Ecto neural progenitor cell (in vitro differentiated cells): ENCODE data around the gene ERMAP.
"Not testable (repeated sequence)": the region's sequence is repeated elsewhere in the genome, so short reads cannot be mapped to it uniquely, and the experiment has no call there.

Source experiments
- DNase-seq: peaks from one replicate; pipeline ENCODE4 v3.0.0-alpha.2; 2018; ENCODE audit warnings: low spot score

Gene ERMAP

DNA sequence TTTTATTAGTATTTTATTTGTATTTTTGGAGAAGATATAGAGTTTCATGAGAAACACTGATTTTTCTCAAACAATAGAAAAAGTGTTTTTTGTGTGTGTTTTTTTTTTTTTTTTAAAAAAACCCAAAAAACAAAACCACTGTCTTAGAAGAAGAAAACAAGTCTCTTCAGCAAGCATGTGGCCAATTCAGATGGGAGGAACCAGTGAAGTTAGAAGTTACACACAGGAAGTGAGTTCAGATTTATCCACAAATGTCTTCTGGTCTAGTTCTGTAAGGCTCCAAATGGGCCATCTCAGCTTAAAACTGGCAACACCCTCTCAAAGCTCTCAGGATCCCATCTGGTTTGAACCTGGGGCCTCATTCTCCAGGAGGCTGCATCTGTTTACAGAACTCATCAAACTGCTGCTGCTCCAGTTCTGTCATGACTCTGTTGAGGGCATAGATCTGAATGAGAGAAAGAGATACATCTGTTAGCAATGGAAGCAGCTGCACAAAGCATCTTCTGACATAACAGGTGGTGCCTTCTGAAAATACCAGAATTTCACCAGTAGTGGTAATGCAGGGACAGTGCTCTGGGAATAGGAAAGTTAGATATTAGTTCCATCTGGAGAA is 9.8 kb upstream of the ERMAP start:
- no peak for DNase-seq

DNA sequence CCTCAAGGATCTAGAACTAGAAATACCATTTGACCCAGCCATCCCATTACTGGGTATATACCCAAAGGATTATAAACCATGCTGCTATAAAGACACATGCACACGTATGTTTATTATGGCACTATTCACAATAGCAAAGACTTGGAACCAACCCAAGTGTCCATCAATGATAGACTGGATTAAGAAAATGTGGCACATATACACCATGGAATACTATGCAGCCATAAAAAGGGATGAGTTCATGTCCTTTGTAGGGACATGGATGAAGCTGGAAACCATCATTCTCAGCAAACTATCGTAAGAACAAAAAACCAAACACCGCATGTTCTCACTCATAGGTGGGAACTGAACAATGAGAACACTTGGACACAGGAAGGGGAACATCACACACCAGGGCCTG is 2.1 kb upstream of the ERMAP start:
- DNase-seq: not testable (repeated sequence)

DNA sequence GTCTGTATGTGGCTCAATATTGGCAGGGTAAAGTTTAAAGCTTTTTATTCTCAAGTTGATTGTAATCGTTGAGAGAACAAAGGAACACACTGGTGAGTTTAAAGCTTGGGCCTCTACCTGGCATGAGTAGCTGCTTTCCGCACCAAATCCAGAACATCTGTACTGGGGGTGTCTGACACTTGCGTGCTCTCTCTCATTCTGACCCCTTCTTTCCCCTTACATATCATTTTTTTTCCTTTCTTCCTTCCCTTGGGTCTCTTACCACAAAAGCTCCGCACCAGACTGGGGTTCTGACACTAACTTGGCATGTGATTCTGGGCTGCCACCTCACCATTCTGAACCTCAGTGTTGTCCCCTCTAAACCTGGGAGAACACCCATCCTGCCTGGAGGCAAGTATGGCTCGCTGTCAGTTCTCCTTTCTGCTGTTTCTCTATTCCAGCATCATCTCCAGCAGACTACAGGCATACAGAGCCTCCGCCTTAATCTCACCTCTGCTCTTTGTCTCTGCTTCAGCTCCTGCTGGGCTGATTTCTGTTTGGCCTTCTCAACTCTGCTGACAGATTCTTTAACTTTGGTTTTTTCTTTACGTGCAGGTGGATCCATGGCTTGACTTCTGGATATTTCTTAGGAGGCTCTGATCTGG is 859 bp upstream of the ERMAP start:
- no peak for DNase-seq

DNA sequence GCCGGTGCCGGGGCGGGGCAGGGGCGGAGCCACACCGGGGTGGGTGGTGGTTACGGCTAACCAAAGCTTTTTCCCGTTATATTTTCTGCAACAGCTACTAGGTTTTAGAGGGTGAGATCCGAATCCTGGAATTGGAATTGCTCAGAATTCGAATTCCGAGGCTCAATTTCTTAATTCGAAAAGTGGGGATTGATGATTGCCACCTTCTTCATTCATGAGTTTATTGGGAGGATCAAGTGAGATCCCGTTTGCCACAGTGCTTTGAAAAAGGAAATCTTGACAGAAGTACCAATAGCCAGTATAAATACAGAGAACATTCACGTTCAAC is 482 bp downstream of the ERMAP start:
- no peak for DNase-seq

DNA sequence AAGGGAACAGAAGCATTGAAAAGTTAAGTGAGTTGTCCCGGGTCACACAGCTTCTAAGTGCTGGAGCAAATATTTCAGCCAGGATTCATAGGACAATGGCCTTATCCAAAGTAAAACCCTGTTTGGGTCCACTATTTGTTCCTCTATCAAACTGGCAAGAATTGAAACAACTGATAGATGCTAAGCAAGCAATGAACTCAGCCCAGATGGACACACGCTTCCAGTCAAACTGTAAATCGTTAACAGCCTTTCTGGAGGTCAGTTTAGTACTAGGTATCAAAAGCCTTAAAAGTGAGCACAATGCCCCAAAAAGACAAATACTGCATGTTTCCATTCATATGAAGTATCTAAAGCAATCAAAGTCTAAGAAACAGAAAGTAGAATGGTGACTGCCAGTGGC is 1.1 kb downstream of the ERMAP start:
- no peak for DNase-seq

DNA sequence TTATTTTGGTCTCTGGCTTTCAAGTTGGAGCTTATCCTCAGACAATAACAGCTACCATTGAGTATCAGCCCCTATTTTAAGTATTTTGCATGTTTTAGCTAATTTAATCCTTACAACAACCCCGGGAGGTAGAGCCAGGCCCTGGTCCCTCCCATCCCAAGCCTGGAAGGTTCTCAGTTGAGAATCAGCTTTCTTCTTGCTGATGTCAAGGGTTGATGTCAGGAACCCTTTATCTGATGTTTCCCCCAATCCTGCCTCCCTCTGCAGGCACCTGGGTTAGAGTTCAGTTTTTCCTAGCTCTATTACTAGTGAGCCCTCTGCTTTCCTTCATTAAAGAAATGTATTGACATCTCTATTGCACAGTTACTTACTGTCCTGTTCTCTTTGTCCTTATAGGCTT is 3.9 kb downstream of the ERMAP start:
- DNase-seq: no peak

DNA sequence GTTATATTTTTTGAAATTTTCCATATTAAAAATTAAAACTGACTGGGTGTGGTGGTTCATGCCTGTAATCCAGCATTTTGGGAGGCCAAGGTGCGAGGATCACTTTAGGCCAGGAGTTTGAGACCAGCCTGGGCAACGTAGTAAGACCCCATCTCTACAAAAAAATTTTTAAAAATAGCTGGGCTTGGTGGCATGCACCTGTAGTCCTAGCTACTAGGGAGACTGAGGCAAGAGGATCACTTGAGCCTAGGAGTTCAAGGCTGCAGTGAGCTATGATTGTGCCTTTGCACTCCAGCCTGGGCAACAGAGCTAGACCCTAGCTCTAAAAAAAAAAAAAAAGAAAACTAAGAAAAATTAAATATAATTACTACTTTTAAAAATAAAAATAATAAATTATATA is 4.8 kb downstream of the ERMAP start:
- DNase-seq: no peak

DNA sequence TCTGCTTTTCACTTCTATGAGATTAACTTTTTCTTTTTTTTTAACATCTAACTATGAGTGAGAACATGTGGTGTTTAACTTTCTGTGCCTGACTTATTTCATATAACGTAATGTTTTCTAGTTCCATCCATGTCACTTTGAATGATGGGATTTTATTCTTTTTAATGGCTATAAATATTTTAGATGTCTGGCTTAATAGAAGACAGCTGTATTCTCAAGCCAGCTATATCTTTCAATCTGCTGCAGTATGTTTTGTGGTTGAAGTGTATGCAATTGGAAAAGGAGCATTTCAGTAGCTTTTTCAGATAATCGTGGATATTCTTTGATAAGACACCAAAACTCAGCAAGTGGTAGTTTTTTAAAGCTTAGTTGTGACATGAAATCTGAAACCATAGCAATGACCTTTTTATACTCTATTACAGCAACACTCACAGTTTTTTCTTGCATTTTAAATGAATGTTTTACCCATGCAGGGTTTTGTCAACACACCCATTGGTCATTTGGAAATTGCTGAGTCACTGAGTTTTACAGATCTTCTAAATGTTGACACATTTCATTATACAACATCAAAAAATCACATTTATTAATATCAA is 6.0 kb downstream of the ERMAP start:
- DNase-seq: no peak

DNA sequence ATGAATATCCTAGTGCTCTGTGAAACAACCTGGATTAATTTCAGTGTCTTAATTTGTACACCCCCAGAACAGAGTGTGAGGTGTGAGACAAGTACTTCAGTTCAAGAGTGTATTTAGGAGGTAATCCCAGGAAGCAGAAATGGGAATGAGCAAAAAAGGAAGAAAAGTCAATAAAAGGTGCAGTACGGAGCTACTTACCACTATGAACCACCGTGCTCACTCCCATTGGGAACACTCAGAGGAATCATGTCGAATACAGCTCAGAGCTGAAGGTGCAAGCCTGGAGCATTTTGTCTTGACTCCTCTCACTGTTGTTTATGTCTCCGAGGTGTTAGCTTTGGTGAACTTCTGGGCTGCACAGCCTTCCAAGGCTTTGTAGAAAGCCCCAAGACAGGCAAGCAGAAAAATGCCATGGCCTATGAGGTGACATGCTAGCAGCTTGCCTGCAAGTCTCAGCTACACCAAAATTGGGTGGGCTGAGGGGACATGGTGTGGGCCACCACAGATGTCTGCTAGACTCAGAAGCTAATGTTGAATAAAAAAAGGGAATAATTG is 7.6 kb downstream of the ERMAP start:
- DNase-seq: no peak

DNA sequence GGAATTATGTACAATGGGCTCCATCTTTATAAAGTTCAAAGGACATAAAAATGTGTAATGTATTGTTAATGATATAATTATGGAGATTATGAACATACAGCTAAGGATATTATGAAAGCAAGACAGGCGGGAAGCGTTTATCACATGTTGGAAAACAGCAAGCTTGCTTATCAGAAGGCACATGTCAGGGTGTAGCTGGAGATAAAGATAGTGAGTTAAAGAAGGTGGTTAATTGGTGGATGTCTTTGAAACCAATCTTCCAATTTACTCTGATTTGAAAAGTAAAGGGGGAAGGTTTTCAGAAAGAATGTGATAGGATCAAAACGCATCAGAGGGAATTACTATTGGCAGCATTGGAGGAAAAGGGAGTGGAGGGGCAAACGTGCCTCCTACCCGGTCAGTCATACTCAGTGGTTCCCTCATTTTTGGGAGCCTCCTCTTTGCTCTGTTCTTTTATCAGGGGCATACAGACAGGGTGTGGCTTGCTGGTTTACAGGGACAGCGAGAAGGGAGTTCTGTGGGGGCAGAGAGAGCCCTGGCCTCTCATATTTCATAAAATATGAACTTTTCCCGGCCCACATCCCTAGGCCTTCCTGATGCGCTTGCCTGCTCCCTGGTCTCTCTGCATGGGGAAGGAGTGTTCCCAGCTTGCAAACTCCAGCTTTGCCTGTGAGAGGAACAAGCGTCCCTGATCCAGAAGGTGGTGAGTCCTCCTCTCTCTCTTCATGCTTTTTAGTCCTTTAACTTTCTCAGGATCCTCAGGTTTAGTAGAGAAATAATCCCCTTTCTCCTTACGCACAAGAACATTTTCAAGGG is 8.3 kb downstream of the ERMAP start:
- no peak for DNase-seq

DNA sequence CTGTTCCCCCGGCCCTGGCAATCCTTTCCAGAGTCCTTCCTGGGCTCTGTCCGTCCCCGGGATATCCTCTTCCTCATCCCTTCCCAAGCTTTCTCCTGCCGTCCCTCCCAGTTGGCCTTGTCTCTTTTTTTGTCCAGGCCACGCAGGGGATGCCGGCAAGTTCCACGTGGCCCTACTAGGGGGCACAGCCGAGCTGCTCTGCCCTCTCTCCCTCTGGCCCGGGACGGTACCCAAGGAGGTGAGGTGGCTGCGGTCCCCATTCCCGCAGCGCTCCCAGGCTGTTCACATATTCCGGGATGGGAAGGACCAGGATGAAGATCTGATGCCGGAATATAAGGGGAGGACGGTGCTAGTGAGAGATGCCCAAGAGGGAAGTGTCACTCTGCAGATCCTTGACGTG is 13.7 kb downstream of the ERMAP start:
- DNase-seq: no peak

DNA sequence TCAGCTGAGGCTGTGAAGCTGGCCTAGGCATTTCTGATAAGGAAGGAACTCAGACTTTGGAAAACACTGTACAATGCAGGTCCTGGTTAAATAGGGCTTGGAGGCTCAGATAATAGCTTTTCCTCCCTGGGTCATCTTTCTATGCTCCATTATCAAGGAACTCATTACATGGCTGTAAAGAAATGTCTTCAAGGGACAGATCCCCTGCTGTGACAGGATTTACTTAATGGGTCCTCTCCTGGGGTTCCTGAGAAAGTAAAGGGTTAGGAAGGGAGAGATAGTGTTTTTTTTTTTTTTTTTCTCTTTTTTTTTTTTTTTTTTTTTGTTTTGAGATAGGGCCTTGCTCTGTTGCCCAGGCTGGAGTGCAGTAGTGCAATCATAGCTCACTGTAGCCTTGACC is 14.4 kb downstream of the ERMAP start:
- DNase-seq: no peak

DNA sequence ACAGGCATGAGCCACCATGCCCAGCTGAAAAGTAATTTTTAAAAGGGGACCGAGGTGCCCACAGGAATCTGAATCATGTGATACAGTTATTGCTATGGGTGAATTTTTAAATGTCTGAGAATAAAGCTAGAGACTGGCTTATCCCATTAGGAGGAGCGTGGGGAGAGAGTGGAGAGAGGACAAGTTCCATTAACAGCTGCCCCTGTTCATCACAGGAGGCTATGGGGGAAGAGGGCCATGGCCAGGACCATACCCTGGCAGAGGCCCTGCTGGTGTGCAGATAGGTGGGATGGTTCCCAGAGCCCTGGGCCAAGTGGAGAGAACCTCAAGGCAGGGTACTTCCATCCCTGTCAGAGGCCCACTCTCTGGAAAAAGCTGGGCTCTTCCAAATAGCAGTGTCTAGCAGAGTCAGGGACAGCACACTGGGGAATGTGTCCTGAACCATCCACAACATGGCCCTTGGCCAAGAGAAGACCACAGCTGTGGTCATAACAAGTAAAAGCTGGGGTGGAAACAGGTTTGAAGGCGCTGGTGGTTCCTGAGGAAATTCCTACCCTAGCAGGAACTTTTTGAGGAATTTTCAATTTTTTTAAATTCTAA is 15.8 kb downstream of the ERMAP start:
- DNase-seq: no peak

DNA sequence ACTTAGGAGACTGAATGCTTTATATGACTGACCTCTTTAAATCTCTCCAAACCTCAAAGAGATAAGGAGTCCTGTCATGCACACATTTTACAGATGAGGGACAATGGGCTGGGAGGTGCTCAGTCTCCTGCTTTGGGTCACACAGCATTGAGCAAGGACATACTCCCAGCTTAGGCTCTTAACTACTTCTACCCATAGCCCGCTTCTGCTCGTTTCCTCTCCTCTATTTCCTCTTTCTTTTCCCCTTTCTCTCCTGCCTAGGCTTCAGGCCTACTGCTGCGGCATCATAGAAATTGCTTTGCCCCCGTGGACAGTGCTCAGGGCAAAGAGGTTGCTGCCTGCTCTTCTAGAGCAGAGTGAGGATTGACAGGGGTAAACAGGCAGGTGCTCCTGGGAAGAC is 17.1 kb downstream of the ERMAP start:
- DNase-seq: no peak

DNA sequence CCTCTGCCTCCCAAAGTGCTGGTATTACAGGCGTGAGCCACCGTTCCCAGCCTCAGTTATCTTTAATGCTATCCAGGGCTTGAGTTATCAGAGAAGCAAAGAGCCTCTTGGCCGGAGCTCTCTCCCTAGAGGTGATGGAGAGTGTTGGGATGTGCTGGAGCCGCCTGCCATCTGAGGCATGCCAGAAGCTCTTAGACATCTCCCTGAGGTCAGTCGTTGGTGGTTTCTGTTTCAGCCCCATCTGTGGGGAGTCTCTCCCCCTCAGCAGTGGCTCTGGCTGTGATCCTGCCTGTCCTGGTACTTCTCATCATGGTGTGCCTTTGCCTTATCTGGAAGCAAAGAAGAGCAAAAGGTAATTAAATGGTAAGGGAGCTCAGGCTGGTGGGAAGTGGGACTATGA is 17.9 kb downstream of the ERMAP start:
- no peak for DNase-seq

DNA sequence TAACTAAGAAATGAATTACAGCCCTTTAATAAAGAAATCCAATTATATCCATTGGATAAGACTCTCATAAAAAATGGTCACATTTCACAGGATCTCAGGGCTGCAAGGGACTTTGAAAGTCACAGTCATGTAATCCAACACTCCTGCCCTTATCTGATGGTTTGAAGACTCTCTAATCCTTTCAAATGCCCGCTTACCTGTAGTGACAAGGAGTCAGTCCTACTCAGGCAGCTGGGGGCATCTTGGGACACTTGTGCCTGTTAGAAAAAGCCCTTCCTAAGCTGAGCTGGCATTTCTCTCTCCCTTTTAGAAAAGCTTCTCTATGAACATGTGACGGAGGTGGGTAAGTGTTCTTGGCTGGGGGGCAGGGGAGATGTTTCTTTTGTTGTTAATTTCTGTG is 18.5 kb downstream of the ERMAP start:
- DNase-seq: no peak

DNA sequence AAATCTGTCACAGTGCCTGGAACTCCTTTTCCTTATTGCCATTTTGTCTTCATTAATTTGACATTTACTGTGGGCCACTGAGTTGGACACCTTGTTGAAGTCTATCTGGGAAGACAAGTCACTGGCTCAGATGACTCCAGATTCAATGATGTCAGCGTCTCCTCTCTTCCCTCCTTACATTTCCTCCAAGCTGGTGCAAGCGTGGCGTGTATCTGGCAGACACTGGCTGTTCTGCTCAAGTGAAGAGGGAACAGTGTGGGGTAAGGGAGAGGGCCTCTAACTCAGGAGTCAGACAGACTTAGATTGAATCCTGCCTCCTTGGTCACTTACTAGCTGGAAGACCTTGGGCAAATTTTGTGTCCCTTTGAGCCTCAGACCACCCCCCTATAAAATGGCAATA is 20.8 kb downstream of the ERMAP start:
- DNase-seq: no peak

DNA sequence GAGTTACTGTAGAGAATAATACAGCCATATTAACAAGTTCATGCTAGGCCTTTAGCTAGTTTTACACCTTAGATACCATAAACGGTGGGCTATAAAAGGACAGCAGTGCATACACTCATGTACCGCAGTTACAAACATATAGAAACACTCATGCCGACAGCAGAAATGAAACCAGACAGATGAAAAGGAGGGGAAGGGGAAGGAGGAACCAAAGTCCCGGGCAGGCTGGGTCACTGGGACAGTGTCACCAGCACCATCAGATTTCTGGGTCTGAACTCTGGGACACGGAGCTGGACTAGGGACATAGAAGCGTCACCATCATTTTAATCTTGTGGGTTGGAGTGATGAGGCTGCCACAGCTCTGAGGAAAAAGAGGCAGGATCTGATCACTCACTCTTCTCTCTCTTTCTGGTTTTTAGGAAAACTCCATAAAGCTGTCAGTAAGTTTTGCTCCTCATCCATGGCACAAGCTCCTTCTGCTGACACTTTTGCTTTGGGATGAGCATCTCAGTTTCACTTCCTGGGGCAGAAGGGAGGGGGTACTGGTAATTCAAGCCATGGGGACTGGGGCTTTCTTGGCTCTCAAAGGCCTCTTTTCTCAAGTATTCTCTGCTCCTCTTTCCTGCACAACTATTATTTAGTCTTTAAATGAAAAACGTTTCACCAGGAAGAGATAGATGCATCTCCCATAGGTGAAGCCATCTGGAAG is 21.7 kb downstream of the ERMAP start:
- DNase-seq: no peak

DNA sequence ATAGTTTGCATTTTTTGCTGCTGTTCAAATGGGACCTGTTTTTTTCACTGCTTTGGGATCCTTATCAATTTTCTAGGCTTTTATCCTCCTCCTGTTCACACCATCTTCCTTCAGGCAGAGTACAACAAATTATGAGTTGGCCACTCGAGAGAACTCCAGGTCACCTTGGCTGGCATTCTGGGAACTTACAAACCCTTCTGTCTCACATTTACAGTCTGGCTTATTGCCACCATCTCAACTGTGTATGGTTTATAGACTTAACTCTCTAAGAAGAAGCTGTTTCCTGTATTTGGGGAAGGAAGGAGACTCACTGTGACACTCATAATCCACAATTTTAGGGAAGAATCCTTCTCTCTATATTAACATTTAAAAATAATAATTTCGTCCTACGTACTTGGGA is 24.1 kb downstream of the ERMAP start:
- DNase-seq: no peak

DNA sequence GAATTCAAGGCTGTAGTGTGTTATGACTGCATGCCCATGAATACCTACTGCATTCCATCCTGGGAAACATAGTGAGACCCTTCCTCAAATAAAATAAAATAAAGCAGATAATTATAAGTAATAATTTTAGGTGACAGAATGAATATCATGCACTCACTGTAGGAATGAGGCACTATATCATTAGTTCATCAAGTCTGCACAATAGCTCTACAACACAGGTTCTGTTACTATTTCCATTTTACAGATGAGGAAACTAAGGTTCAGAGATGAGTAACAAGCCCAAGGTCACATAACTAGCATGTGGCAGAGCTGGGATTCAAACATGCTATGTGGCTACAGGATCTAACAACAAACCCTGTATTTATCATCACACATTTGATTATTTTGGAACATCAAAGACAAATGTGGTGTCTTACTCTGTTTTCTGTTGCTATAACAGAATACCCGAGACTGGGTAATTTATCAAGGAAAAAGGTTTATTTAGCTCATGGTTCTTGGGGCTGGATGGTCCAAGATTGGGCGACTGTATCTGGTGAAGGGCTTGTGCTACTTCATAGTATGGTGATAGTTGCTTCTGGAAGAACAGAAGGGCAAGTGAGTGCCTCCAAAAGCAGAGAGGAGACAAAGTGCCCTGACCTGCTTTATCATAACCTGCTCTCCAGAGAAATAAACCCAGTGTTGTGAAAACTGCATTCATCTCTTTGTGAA is 24.7 kb downstream of the ERMAP start:
- DNase-seq: no peak

DNA sequence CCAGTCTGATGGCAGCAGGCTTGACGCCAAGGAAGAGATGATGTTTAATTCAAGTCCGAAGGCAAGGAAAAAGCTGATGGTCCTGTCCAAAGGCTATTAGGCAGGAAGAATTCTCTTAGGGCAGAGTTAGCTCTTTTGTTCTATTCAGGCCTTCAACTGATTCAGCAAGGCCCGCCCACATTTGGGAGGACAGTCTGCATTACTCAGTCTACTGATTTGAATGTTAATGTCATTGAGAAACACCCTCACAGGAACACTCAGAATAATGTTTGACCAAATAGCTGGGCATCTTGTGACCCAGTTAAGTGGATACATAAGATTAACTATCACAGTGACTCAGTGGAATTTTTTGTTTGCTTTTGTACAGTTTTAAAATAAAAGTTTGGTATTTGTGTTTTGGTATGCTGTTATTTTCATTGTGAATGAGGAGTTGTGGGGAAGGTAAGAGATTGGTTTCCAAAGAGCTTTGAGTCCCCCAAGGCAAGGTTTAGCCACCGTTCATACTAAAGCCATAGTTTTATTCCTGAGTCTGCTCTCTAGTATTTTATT is 27.7 kb downstream of the ERMAP start:
- no peak for DNase-seq
